ENCODE results near the gene CAPN15.
"Not testable (repeated sequence)": the region's sequence is repeated elsewhere in the genome, so short reads cannot be mapped to it uniquely, and the experiment has no call there.

DNA sequence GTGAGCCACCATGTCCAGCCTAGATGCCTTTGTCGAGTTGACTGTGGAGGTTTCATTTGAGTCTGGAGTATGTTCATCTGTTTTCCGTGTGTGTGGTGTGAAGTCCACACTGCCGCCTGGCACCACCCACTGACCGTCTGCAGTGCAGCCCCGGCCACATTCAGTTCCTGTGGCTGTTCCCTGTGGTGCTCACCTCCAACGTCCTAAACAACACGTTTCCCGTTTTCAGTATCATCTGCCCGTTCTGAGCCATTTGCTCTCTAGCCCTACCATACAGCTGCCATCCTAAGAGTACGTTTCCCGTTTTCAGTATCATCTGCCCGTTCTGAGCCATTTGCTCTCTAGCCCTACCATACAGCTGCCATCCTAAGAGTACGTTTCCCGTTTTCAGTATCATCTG lies 20.0 kb upstream of the CAPN15 start:
- TF ChIP-seq, protein P1, sequence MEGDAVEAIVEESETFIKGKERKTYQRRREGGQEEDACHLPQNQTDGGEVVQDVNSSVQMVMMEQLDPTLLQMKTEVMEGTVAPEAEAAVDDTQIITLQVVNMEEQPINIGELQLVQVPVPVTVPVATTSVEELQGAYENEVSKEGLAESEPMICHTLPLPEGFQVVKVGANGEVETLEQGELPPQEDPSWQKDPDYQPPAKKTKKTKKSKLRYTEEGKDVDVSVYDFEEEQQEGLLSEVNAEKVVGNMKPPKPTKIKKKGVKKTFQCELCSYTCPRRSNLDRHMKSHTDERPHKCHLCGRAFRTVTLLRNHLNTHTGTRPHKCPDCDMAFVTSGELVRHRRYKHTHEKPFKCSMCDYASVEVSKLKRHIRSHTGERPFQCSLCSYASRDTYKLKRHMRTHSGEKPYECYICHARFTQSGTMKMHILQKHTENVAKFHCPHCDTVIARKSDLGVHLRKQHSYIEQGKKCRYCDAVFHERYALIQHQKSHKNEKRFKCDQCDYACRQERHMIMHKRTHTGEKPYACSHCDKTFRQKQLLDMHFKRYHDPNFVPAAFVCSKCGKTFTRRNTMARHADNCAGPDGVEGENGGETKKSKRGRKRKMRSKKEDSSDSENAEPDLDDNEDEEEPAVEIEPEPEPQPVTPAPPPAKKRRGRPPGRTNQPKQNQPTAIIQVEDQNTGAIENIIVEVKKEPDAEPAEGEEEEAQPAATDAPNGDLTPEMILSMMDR (IDR thresholded peaks at IDR 0.05 in 4 of 5, conservative IDR thresholded peaks at IDR 0.05 in 1 of 5), result not testable (repeated sequence)
- not testable (repeated sequence) for TF ChIP-seq POLR2A (IDR thresholded peaks at IDR 0.05)
